GM12878 (cell line): Measurements from ENCODE around the gene TLCD3B. TPM values are rescaled to one million over a fixed set of nuclear protein-coding genes. Genes with fewer than 3 reads are reported as not detected.

Experiments
- ATAC-seq: fragments of 200-7000 bp; cut with Tn5 transposase; 3 replicates; pipeline ENCODE4 v1.9.1; 2020; ENCODE audit warnings: mild to moderate bottlenecking, moderate library complexity
- BruUV-seq: library from RNA; stranded (reverse); fragments of 400-500 nt; replicated peaks from 2 replicates; lab custom pipeline; 2021; lab: Mats Ljungman, UMichigan
- CTCF ChIA-PET: fragments of 300-600 bp; sonication (Branson Sonifier 250); formaldehyde crosslinking; extraction: SDS; loops from one replicate; lab custom pipeline; 2021; ENCODE audit warnings: inconsistent platforms; lab: Yijun Ruan, JAX
- POLR2A ChIA-PET: fragments of 350-600 bp; formaldehyde crosslinking; extraction: SDS; loops from one replicate; lab custom pipeline; 2021; ENCODE audit warnings: inconsistent platforms; lab: Charles Lee
- RAD21 ChIA-PET: fragments of 300-600 bp; sonication (Branson Sonifier 250); formaldehyde crosslinking; loops from one replicate; lab custom pipeline; 2023; ENCODE audit warnings: antibody characterized with exemption; ENCODE audit not compliant: unreplicated experiment; lab: Charles Lee
- SMC1A ChIA-PET: fragments of 300-600 bp; sonication (Branson Sonifier 250); formaldehyde crosslinking; loops from one replicate; lab custom pipeline; 2023; ENCODE audit not compliant: unreplicated experiment, uncharacterized antibody; lab: Charles Lee
- DNase-seq: peaks from one replicate; pipeline ENCODE4 v3.0.0-alpha.2; 2011; ENCODE audit warnings: low read depth, low spot score
- FAIRE-seq: peaks from 3 replicates; lab custom pipeline; 2011; peaks lifted over from hg19 to GRCh38; lab: Jason Lieb, UNC
- H2AFZ ChIP-seq: 2 replicates; pipeline ENCODE4 v1.6.0; 2011; ENCODE audit warnings: low read depth, low read length, control low read depth; ENCODE audit not compliant: control insufficient read depth
- H3K27ac ChIP-seq: 2 replicates; pipeline ENCODE4 v1.5.1; 2011; ENCODE audit warnings: control low read depth; ENCODE audit not compliant: control insufficient read depth, insufficient read depth
- H3K27me3 ChIP-seq, 2 experiments: replicated peaks in 1 of 2; 2 replicates each; pipeline versions ENCODE4 v1.6.0 to v1.6.1; 2011; ENCODE audit warnings: low read length in 1 of 2; ENCODE audit not compliant: control insufficient read depth in 2 of 2, insufficient read depth in 2 of 2
- H3K36me3 ChIP-seq, 2 experiments: 2 replicates each; pipeline ENCODE4 v1.5.1; 2011; ENCODE audit warnings: low read length in 1 of 2; ENCODE audit not compliant: control insufficient read depth in 2 of 2, insufficient read depth in 2 of 2
- H3K4me1 ChIP-seq: 2 replicates; pipeline ENCODE4 v1.6.1; 2011; ENCODE audit warnings: mild to moderate bottlenecking, low read length, moderate library complexity, mixed read lengths; ENCODE audit not compliant: control insufficient read depth, insufficient read depth
- H3K4me2 ChIP-seq: 2 replicates; pipeline ENCODE4 v1.6.0; 2011; ENCODE audit warnings: control low read depth; ENCODE audit not compliant: control insufficient read depth, insufficient read depth
- H3K4me3 ChIP-seq: fragments of 200-600 bp; sonication (generic); 2 replicates; pipeline ENCODE4 v1.5.1; 2016
- H3K79me2 ChIP-seq: 2 replicates; pipeline ENCODE4 v1.6.0; 2011; ENCODE audit warnings: low read length; ENCODE audit not compliant: control insufficient read depth, insufficient read depth
- H3K9ac ChIP-seq: 2 replicates; pipeline ENCODE4 v1.8.0; 2011; ENCODE audit warnings: low read length, control low read depth, mixed read lengths; ENCODE audit not compliant: control insufficient read depth, insufficient read depth
- H3K9me3 ChIP-seq: replicated peaks from 3 replicates; pipeline ENCODE4 v1.5.1; 2011; ENCODE audit warnings: mild to moderate bottlenecking, low read length; ENCODE audit not compliant: control insufficient read depth, insufficient read depth
- H4K20me1 ChIP-seq: 2 replicates; pipeline ENCODE4 v1.6.0; 2011; ENCODE audit not compliant: control insufficient read depth, insufficient read depth
- DPF2 ChIP-seq: fragments of 450-650 bp; IDR thresholded peaks from 2 replicates; pipeline ENCODE4 v1.6.1; 2017; ENCODE audit warnings: mild to moderate bottlenecking
- ELK1 ChIP-seq: IDR thresholded peaks from 2 replicates; pipeline ENCODE4 v1.6.1; 2012; ENCODE audit warnings: low read depth, low read length, improper control_type of control experiment
- GABPA ChIP-seq: IDR thresholded peaks from 2 replicates; pipeline ENCODE4 v1.6.1; 2014; ENCODE audit warnings: antibody characterized with exemption, low read depth, mild to moderate bottlenecking, inconsistent platforms
- HDAC2 ChIP-seq: fragments of 200-600 bp; sonication (generic); IDR thresholded peaks from 2 replicates; pipeline ENCODE4 v1.6.1; 2017
- HDAC6 ChIP-seq: fragments of 200-600 bp; sonication (generic); IDR thresholded peaks from one replicate; pipeline ENCODE4 v1.8.0; 2017; ENCODE audit warnings: antibody characterized with exemption; ENCODE audit not compliant: unreplicated experiment
- IKZF2 ChIP-seq, 2 experiments: fragments of 450-650 bp; IDR thresholded peaks; 2 replicates each; pipeline ENCODE4 v1.6.1; 2017; ENCODE audit warnings: mild to moderate bottlenecking in 2 of 2, moderate library complexity in 2 of 2
- JUNB ChIP-seq: IDR thresholded peaks from 2 replicates; pipeline ENCODE4 v1.6.1; 2016; ENCODE audit warnings: antibody characterized with exemption, mild to moderate bottlenecking
- JUND ChIP-seq: IDR thresholded peaks from 2 replicates; pipeline ENCODE4 v1.6.1; 2012; ENCODE audit warnings: low read depth, mild to moderate bottlenecking, low read length, improper control_type of control experiment, moderate library complexity
- POLR2A ChIP-seq: IDR thresholded peaks from 2 replicates; pipeline ENCODE4 v1.6.1; 2011; ENCODE audit warnings: low read depth, mild to moderate bottlenecking, low read length
- POLR2AphosphoS2 ChIP-seq: IDR thresholded peaks from 2 replicates; pipeline ENCODE4 v1.6.1; 2011; ENCODE audit warnings: low read depth, mild to moderate bottlenecking, low read length, improper control_type of control experiment, moderate library complexity
- POLR2AphosphoS5 ChIP-seq: IDR thresholded peaks from 2 replicates; pipeline ENCODE4 v1.6.1; 2011; ENCODE audit warnings: mild to moderate bottlenecking, low read length, inconsistent platforms
- RAD21 ChIP-seq: IDR thresholded peaks from 2 replicates; pipeline ENCODE4 v1.6.1; 2011; ENCODE audit warnings: mild to moderate bottlenecking, low read depth, low read length, moderate library complexity; ENCODE audit not compliant: insufficient read depth
- SREBF2 ChIP-seq: IDR thresholded peaks from 2 replicates; pipeline ENCODE4 v1.6.1; 2012; ENCODE audit warnings: mild to moderate bottlenecking, low read length
- USF1 ChIP-seq: IDR thresholded peaks from 2 replicates; pipeline ENCODE4 v1.6.1; 2011; ENCODE audit warnings: borderline replicate concordance, low read depth, mild to moderate bottlenecking, moderate library complexity, mixed read lengths, low read length; ENCODE audit not compliant: insufficient read depth; ENCODE audit errors: extremely low read length
- in situ Hi-C: fragments of 300-500 bp; cut with MboI; formaldehyde crosslinking; loops from 9 replicates; pipeline ENCODE4 v1.14.3; 2018; ENCODE audit warnings: mixed read lengths
- intact Hi-C: fragments of 100-400 bp; cut with micrococcal nuclease; formaldehyde crosslinking; loops from one replicate; pipeline ENCODE4 v1.14.2; 2022; ENCODE audit not compliant: unreplicated experiment
- polyA plus RNA-seq, 11 experiments: library from polyadenylated mRNA; depleted of rRNA in 4 of 11; unstranded in 6 of 11; stranded (reverse) in 5 of 11; fragments of >200 nt; fragmentation: Nextera tagmentation in 4 of 11; fragmentation: Illumina TruSeq in 1 of 11; extraction: Ambion mirVana in 4 of 11; extraction: Trizol in 1 of 11; gene quantifications; 1 replicate in 1 of 11; 2 replicates in 10 of 11; pipeline versions ENCODE4 v1.2.1 to v1.2.3, GENCODE V29; 2011 to 2016; ENCODE audit warnings: inconsistent platforms in 2 of 11, missing spikeins in 2 of 11, low read depth in 1 of 11
- total RNA-seq, 4 experiments: library from RNA; depleted of rRNA in 3 of 4; stranded (reverse); fragments of >200 nt in 3 of 4; fragmentation: Illumina TruSeq in 1 of 4; extraction: Trizol in 1 of 4; gene quantifications; 2 replicates each; pipeline versions ENCODE4 v1.2.1 to v1.2.3, GENCODE V29; 2013 to 2021

Gene TLCD3B
- total and polyA plus RNA-seq, 10 of the 15 experiments (the other 5 are each of a cell fraction or from before 2014, with no cell fraction given): 0.05 to 0.51 (median 0.18) TPM; not detected in 4

GRCh38 chr16:30075503-30076275 lies 44.6 kb upstream of the TLCD3B start, which contains the start of gene PPP4C (continued):
- TF ChIP-seq HDAC6: no peak
- TF ChIP-seq IKZF2 (IDR thresholded peaks at IDR 0.05): peak; percentile 58 to 59; a peak in 3 of 4 replicates
- TF ChIP-seq POLR2AphosphoS5: peak; percentile 80
- peak; percentile 88 for TF ChIP-seq POLR2A
- TF ChIP-seq USF1: no peak
- no peak for TF ChIP-seq SREBF2
- no peak for TF ChIP-seq JUNB
- TF ChIP-seq GABPA: peak; percentile 91
- peak; percentile 16; the same call in 1 of the 2 replicates for TF ChIP-seq DPF2
- TF ChIP-seq ELK1: peak; percentile 16; the same call in 1 of the 2 replicates
- no peak for TF ChIP-seq RAD21
- TF ChIP-seq HDAC2: no peak

GRCh38 chr16:30070490-30070889 lies 39.4 kb upstream of the TLCD3B start:
- ATAC-seq (no peak), DNase-seq (no peak), FAIRE-seq (no peak)
- Histone ChIP-seq H3K27me3 (no peaks in the 10 kb centered on the region), H3K9ac (no peak overlapping the region), H3K36me3 (peaks cover 30 to 32% of the 10 kb centered on the region in 2 experiments), H3K4me3 (no peak overlapping the region), H3K4me2 (no peak overlapping the region), H3K79me2 (peaks cover 51% of the 10 kb centered on the region), H3K27ac (no peak overlapping the region), H2AFZ (no peak overlapping the region), H3K4me1 (peaks cover 26% of the 10 kb centered on the region), H4K20me1 (peaks cover 24% of the 10 kb centered on the region), H3K9me3 (no peaks in the 10 kb centered on the region)
- TF ChIP-seq POLR2AphosphoS2 (peak; percentile 47; the same call in 1 of the 2 replicates), JUND (no peak)
- intact Hi-C loops: no loop called here
- ChIA-PET SMC1A (no interaction called here), CTCF (interaction anchor here (1.1 kb wide), 1 partner anchor 21 kb away, joined by 3 read pairs; the partner anchor contains the start of gene TBX6), RAD21 (no interaction called here), POLR2A (no interaction called here)
- BruUV-seq: no TSS peak
- in situ Hi-C loops: no loop called here
